ENCODE data around the gene TGM3.
"Not testable (repeated sequence)": the region's sequence is repeated elsewhere in the genome, so short reads cannot be mapped to it uniquely, and the experiment has no call there.

The TGM3 gene, protein sequence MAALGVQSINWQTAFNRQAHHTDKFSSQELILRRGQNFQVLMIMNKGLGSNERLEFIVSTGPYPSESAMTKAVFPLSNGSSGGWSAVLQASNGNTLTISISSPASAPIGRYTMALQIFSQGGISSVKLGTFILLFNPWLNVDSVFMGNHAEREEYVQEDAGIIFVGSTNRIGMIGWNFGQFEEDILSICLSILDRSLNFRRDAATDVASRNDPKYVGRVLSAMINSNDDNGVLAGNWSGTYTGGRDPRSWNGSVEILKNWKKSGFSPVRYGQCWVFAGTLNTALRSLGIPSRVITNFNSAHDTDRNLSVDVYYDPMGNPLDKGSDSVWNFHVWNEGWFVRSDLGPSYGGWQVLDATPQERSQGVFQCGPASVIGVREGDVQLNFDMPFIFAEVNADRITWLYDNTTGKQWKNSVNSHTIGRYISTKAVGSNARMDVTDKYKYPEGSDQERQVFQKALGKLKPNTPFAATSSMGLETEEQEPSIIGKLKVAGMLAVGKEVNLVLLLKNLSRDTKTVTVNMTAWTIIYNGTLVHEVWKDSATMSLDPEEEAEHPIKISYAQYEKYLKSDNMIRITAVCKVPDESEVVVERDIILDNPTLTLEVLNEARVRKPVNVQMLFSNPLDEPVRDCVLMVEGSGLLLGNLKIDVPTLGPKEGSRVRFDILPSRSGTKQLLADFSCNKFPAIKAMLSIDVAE

DNA sequence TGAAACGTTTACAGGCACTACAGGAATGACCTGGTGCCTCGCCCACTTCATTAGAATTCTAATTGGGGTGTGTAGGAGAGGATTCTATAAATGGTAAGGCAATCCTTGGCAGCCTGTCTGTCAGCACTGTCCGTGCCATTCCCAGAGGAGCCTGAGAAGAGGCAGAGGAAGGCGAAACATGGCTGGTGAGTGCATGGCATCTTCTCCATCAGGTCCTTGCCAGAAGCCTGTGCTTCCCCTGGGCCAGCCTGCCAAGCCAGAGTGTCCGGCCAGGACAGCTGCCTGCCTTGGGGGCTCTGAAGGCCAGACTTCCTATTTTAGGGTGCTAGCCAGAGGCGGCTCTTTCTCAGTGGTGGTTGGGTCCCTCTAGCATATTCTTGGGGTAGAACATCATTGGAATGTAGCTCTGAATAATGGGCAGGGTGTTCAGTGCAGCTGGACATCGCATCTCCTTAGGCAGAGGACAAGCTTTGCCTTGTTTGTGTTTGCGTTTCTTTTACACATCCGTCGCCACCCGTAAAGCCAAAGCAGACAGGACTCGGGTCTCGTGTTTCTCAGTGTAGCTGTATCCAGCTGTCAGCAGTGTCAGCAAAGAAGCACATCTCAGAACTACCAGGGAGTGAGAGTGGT is at the start of gene TGM3:
TSS of gene TGM3 (plus strand) at position 116 of the 630 bp plus-strand sequence. CDS start at position 179, 63 bp downstream.
- no peak for FAIRE-seq

DNA sequence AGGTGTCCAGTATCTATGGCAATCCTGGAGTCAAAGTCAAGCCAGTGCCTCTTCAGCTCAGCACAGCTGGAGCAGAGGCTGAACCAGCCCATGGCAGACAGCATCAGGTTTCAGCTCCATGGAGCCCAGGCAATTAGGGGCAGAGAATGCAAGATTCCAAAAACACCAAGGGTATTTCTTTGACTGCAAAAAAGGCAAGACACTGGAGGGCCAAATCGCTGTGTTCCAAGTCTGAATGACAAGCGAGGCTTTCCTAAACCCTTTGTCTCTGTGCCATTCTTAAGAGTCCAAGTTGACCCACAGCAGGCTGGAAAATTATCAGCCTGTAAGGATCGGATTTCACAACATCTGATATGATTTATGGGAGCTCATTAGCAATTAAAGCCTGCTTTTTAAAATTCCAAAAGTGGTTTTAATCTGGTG is 49.7 kb upstream of the TGM3 start:
- no peak for FAIRE-seq

DNA sequence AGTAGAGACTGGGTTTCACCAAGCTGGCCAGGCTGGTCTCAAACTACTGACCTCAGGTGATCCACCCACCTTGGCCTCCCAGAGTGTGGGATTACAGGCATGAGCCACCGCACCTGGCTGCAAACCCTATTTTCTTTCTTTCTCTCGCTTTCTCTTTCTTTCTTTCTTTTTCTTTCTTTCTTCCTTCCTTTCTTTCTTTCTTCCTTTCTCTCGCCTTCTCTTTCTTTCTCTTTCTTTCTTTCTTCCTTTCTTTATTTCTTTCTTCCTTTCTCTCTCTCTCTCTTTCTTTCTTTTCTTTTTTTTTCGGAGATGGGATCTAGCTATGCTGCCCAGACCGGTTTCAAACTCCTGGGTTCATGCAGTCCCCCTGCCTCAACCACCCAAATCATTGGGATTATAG is 47.0 kb upstream of the TGM3 start:
- FAIRE-seq, result no peak

DNA sequence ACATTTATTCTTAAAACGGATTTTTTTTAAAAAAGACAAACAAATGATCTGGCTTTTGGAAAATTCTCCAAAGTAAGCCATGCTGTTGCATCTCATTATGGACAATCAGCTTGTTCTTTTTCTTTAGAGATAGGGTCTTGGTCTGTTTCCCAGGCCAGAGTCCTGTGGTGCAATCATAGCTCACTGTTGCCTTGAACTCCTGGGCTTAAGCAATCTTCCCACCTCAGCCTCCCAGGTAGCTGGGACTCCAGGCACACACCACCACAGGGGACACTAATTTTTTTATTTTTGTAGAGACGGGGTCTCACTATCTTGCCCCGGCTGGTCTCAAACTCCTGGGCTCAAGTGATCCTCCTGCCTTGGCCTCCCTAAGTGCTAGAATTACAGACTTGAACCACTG is 45.9 kb upstream of the TGM3 start:
- FAIRE-seq, result no peak

DNA sequence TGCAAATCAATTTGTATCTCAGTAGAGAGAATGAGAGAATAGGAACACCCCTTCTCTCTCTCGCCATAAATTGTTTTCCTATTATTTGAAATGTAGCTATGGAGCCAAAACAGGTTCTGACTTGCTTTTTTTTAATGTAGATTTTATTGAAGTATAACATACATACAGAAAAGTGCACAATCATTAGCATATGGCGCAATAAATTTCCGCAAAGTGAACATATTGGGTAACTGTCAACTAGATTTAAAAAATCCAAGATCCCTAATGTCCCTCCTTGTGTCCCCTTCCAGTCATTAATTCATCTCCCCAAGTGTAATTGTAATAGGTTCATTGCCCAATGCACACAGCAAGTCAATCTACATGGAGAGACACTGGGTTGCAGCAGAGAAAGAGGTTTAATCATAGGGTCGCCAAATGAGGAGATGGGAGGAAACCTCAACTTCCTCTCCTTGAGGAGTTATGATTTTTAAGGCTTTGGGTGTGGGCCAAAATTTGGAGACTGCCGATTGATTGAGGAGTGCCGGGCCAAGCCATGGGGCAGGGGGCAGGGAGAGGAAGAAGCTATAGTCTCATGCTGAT is 43.3 kb upstream of the TGM3 start:
- no peak for FAIRE-seq

DNA sequence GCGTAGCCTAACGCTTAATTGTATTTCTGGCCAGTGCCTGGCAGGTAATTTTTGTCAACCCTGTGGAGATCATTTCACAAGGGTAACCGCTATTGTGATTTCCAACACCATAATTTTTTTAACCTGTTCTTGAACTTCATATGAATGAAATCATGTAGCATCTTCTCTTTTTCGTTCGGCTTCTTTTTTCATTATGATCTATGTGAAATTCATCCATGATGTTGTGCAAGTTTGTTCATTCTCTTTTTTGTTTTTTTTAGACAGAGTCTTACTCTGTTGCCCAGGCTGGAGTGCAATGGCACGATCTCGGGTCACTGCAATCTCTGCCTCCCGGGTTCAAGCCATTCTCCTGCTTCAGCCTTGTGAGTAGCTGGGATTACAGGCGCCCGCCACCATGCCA is 42.5 kb upstream of the TGM3 start:
- no peak for FAIRE-seq

DNA sequence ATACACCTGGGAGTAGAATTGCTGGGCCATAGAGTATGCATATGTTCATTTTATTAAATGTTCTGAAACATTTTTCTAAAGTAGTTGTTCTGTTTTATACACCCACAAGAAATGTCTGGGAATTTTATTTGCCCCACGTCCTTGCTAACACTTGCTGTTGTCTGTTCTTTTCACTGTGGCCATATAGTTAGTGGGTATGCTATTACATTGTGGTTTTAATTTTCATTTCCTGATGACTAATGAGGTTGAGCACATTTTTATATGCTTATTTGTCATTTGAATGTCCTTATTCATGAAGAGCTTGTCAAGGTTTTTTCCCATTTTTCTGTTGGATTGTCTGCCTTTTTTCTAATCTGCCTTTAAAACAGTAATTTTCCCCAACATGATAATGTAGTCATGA is 41.5 kb upstream of the TGM3 start:
- FAIRE-seq, result no peak

DNA sequence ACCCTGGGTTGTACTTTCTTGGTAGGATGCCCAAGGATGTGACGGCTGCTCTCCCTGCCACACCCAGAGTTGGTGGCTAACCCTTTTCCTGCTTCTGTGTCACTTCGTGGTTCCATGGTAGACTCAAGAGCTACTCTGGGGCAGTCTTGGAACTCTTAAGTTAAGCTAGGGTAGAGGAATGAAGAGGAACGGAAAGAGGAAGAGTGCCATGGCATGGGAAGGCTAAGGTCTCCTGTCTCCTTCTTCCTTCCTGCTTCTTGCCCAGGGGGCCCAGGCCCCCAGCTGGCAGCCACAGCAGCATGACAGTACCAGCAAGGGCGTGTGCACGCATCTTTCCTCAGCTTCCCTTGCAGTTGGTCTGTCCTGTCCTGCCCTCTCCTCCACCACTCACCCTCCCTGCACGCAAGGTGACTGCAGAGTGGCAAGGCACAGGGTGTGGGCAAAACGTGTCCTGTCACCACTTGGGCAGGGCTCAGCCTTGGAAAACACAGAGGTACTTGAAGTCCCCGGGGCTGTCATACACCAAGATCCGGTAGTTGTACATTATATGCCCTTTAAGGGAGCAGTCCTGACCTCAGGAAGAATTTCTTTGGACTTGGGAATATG is 39.8 kb upstream of the TGM3 start:
- no peak for FAIRE-seq

DNA sequence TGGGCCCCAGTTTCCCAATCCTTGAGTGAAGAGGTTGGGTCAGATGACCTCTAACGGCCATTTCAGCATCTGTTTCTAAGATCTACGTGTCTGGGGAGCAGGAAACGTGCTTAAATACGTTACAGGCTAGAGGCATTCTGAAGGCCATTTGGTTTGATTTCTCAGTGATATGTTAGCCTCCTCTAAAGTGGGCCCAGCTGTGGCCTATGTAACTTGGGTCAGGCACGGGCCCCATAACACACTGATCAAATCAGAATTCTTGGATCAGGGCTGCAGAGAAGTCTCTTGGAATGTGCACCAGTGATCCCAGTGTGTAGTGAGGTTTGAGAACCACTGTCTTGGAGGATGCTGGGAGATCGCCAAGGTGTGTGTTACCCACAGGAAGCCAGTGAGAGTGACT is 36.1 kb upstream of the TGM3 start:
- no peak for FAIRE-seq

DNA sequence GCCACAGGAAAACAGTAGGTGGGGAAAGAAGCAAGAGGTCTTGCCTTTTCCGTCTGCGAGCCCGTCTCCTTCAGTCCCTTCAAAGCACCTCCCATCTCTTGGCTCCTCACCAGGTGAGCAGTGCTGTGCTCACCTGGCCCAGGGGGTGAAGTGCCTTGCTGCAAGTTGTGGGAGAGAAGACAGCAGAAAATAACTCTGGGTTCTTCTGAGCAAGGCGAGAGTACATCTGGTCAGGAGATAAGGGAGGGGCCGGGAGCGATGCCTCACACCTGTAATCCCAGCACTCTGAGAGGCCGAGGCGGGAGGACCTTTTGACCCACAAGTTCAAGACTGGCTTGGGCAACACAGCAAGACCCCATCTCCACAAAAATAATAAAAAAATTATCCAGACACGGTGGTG is 35.6 kb upstream of the TGM3 start:
- FAIRE-seq, result no peak

DNA sequence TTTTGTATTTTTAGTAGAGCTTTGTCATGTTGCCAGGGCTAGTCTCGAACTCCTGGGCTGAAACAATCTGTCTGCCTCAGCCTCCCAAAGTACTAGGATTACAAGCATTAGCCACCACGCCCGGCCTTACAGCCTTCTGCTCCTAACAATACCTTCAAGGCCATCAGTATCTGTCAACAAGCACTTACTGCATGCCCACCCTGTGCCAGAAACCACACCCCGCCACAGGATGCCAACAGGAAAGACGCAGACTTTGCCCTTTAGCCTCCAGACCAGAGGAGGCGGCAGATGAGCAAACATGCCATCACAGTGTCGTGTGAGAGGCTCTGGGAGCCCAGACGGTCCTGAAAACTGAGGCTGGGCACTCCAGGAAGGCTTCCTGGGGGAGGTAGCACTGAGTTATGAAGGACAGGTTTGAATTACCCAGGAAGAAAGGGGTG is 34.7 kb upstream of the TGM3 start:
- FAIRE-seq, result no peak

DNA sequence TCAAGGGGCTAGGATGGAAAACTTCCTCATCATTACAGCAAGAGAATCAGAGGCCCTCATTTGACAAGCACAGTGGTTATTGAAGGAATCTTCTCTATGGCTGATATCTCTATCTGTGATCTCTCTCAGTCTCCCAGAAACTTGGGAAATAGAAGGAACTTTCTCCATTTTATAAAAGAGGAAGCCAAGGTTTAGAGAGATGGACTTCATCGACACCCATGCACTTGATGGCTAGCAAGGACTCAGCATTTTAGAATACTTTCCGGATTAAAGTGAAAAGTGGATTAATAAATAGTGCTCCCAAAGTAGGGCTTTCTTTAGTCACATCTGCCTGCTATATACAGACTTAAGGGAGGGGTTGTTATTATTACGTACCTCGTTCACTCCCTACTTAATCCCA is 34.2 kb upstream of the TGM3 start:
- no peak for FAIRE-seq

DNA sequence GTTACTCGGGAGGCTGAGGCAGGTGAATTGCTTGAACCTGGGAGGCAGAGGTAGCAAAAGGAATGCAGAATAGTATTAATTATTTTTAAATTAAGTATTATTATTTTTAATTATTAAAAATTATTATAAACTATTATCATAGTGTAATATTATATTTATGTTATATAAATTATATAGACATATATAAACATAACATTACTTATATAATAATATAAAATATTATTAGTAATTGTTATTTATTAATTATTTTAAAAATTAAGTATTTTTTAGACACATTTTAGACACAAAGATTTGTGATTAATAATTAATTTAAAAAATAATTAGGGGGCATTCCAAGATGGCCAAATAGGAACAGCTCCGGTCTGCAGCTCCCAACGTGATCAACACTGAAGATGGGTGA is 31.7 kb upstream of the TGM3 start:
- FAIRE-seq, result peak; percentile 94

DNA sequence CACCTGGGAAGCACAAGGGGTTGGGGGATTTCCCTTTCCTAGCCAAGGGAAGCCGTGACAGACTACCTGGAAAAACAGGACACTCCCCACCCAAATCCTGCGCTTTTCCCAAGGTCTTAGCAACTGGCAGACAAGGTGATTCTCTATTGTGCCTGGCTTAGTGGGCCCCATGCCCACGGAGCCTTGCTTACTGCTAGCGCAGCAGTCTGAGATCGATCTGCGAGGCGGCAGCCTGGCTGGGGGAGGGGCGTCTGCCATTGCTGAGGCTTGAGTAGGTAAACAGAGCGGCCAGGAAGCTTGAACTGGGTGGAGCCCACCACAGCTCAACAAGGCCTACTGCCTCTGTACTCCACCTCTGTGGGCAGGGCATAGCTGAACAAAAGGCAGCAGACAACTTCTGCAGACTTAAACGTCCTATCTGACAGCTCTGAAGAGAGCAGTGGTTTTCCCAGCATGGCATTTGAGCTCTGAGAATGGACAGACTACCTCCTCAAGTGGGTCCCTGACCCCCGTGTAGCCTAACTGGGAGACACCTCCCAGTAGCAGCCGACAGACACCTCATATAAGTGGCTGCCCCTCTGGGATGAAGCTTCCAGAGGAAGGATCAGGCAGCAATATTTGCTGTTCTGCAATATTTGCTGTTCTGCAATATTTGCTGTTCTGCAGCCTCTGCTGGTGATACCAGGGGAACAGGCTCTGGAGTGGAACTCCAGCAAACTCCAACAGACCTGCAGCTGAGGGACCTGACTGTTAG is 31.0 kb upstream of the TGM3 start:
- FAIRE-seq, result not testable (repeated sequence)

DNA sequence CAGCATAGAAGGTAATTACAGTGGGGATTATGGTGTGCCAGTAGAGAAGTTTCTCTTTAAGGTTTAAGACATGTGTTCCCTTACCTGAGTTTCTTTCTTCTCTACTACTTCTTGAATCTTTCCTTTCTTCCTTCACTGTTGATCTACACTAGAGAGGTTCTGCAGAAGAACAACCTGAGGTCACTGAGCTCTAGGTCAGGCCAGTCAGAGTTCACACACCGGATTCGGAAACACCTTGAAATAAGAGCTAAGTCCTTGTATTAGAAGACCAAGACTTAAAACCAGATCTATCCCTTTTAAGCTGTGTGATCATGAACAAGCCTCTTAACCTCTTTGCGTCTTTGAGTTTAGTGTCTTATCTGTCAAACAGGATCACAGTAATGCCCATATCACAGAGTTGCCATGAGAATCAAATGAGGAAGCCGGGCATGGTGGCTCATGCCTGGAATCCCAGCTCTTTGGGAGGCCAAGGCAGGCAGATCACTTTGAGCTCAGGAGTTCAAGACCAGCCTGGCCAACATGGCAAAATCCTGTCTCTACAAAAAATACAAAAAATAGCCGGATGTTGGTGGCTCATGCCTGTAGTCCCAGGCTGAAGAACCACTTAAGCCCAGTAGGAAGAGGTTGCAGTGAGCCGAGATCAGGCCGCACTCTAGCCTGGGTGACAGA is 22.0 kb upstream of the TGM3 start:
- FAIRE-seq, result no peak

DNA sequence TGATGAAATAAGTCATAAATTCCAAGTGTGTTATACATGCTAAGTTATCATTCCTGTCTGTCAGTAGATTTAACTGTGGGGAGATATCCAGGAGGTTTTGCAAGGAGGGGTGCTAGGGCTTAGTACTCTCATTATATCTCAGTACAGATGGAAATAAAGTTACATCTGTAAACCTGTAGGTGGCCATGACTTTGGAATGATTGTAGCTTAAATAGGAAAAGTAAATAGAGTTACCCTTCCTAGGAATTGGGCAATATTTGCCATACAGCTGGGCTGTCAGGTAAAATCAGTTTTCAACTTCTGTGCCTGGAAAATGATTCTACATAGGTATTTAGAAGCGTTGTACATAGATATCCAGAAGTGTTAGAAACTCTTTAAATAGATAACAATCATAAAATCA is 19.8 kb upstream of the TGM3 start:
- FAIRE-seq, result no peak

DNA sequence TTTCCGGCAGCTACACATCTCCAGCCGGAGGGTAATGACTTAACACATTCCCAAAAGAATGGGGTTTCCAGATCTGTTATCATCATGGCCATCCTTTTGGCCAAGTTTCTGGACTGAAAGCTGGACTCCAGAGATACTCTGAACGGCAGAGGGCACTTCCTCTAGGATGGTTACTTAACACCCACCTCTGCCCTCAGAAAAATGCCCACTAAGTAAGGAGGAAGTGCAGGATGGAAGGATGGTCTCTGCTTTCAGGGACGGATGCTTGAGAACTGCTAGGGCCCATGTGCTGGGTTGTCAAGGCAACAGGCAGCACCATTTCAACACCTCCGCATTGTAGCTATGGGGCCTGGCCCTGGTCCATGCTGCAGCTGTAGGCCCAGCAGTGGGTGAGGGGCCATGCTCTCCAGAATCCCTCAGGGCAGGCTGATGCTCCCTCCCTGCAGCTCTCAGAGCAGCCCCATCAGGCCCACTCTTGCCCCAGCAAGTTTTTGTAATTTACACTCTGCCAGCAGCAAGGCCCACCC is 16.5 kb upstream of the TGM3 start:
- FAIRE-seq, result no peak

DNA sequence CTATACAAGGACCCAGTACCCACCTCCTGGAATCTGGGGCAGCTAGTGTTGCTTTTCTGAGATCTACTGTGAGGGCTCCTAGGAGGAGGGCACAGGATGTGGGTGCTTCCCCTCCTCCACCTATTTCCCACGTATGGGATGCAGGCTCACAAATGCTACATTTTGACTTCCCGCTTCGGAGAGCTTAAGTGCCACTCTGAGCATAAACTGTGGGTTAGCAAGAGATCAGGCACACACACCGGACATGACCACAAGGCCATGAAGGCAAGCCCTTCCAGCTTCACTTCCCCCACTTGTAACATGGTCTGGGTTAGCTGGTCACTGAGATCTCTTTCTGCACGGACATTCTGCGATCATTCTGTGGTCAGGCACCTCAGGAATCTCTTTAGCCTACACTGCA is 15.7 kb upstream of the TGM3 start:
- no peak for FAIRE-seq

DNA sequence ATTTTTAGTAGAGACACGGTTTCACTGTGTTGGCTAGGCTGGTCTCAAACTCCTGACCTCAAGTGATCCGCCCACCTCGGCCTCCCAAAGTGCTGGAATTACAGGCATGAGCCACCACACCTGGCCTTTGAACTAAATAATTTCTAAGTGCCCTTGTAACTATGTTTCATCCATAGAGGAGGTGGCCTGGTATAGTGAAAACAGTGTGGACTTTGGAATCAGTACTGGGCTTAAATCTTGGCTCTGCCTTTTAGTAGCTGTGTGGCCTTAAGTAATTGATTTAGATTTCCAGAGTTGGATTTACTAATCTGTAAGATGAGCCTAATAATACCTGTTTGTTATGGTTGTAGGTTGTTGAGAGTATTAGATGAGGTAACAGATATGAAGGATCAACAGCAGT is 14.2 kb upstream of the TGM3 start:
- no peak for FAIRE-seq

DNA sequence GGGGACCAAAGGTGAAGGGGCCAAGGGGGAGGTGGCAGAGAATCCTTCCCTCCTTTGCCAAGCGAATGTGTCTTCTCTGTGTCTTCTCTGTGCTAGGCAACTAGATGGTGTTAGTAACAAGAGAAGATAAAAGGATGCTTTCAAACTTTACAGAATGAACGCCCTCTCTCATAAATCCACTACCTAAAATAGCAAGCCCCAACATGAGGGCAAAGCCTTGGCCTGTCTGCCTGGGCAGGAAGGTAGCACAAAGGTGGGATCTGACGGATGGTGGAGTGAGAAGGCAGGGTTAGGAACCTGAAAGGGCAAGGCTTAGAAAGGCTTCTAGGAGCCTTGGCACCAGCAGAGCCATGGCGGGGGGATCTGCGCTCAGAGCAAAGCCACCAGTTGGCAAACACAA is 13.6 kb upstream of the TGM3 start:
- no peak for FAIRE-seq

DNA sequence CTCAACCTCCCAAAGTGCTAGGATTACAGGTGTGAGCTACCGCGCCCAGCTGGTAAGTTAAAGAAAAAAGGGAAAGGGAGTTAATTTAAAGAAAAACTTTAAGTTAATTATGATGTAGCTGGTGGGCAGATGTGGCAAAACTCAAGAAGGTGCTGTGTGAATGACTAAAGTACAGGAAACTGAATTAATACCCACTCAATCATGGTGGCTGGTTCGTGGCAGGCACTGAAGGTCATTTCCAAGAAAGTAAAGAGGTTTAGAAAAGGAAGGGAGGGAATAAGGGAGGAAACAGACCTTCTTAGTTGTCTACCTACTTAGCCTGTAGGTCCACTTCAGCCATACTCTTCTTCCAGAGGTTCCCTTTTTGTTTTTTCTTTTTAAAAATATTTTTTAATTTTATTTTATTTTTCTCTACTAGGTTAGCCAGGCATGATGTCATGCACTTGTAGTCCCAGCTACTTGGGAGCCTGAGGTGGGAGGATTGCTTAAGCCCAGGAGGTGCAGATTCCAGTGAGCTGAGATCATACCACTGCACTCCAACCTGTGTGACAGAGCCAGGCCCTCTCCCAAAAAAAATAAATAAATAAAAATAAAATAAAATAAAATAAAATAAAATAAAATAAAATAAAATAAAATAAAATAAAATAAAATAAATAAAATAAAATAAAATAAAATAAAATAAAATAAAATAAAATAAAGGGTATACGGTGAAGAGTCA is 11.9 kb upstream of the TGM3 start:
- peak; percentile 89 for FAIRE-seq
